CD4-positive, alpha-beta T cell (primary cell): Measurements from ENCODE around the gene DEDD2. TPM values are rescaled to one million over a fixed set of nuclear protein-coding genes. Genes with fewer than 3 reads are reported as not detected.

Experiments
- ATAC-seq: fragments of 200-7000 bp; cut with Tn5 transposase; one replicate; pipeline ENCODE4 v1.10.0; 2022; ENCODE audit warnings: mild to moderate bottlenecking; ENCODE audit not compliant: poor library complexity
- CTCF ChIA-PET: fragments of 350-600 bp; sonication (Branson Sonifier 250); formaldehyde crosslinking; loops from one replicate; lab custom pipeline; 2021; ENCODE audit warnings: antibody characterized with exemption, inconsistent platforms; lab: Charles Lee
- POLR2A ChIA-PET: fragments of 350-600 bp; sonication (Branson Sonifier 250); formaldehyde crosslinking; loops from one replicate; lab custom pipeline; 2021; ENCODE audit warnings: antibody characterized with exemption, inconsistent platforms; lab: Charles Lee
- DNase-seq, 14 experiments: peaks; one replicate each; pipeline ENCODE4 v3.0.0-alpha.2; 2013 to 2020; ENCODE audit warnings: mixed read lengths in 2 of 14
- H3K27ac ChIP-seq, 2 donors: one replicate each; pipeline versions ENCODE4 v1.5.1 to v1.7.0; 2013; ENCODE audit warnings: low read length in 2 of 2, low read depth in 1 of 2, mild to moderate bottlenecking in 1 of 2
- H3K27me3 ChIP-seq, 2 experiments: 1 replicate in 1 of 2; 2 replicates in 1 of 2; pipeline versions ENCODE4 v1.6.1 to v1.7.0; 2013; ENCODE audit warnings: low read length in 2 of 2, control low read depth in 1 of 2, mild to moderate bottlenecking in 1 of 2, moderate library complexity in 1 of 2; ENCODE audit not compliant: insufficient read depth in 2 of 2, control insufficient read depth in 1 of 2
- H3K36me3 ChIP-seq: one replicate; pipeline ENCODE4 v1.6.1; 2013; ENCODE audit warnings: low read length, control low read depth; ENCODE audit not compliant: insufficient read depth
- H3K4me1 ChIP-seq: one replicate; pipeline ENCODE4 v1.6.1; 2013; ENCODE audit warnings: low read length, control low read depth; ENCODE audit not compliant: insufficient read depth
- H3K4me3 ChIP-seq: one replicate; pipeline ENCODE4 v1.5.1; 2013; ENCODE audit warnings: mild to moderate bottlenecking, low read length, moderate library complexity
- H3K9me3 ChIP-seq, 2 experiments: 1 replicate in 1 of 2; 2 replicates in 1 of 2; pipeline versions ENCODE4 v1.6.1 to v1.7.0; 2013; ENCODE audit warnings: low read length in 2 of 2, mild to moderate bottlenecking in 2 of 2, control low read depth in 1 of 2, moderate library complexity in 1 of 2; ENCODE audit not compliant: control insufficient read depth in 1 of 2, insufficient read depth in 1 of 2
- H3K27ac Mint-ChIP-seq: one replicate; pipeline ENCODE4 v1.8.0; 2020; ENCODE audit warnings: mixed read lengths
- H3K27me3 Mint-ChIP-seq: one replicate; pipeline ENCODE4 v1.8.0; 2021; ENCODE audit warnings: mixed read lengths
- H3K36me3 Mint-ChIP-seq: one replicate; pipeline ENCODE4 v1.8.0; 2021; ENCODE audit warnings: low read depth, mixed read lengths
- H3K4me1 Mint-ChIP-seq: one replicate; pipeline ENCODE4 v1.8.0; 2021; ENCODE audit warnings: low read depth, mixed read lengths
- H3K4me3 Mint-ChIP-seq: one replicate; pipeline ENCODE4 v1.8.0; 2020; ENCODE audit warnings: mild to moderate bottlenecking, mixed read lengths
- H3K9me3 Mint-ChIP-seq: one replicate; pipeline ENCODE4 v1.8.0; 2020; ENCODE audit warnings: mixed read lengths
- intact Hi-C, 2 experiments: fragments of 100-400 bp; cut with DNase I in 1 of 2; cut with micrococcal nuclease in 1 of 2; formaldehyde crosslinking; loops; one replicate each; pipeline versions ENCODE4 v1.15.1 to v1.9.0; 2023 to 2025; cut with DNase I, micrococcal nuclease
- total RNA-seq, 174 experiments: library from RNA in 2 of 174; stranded (reverse) in 2 of 174; gene quantifications; one replicate each; pipeline ENCODE4 v1.2.3 and lab custom pipeline; 2021 to 2026
- TF ChIP-seq, protein P1 (sequence below): fragments of 200-600 bp; IDR thresholded peaks from one replicate; pipeline ENCODE4 v1.8.0; 2022; ENCODE audit warnings: antibody characterized with exemption, mild to moderate bottlenecking

DEDD2 gene
- total RNA-seq, 2 experiments from 2014 or later = 96.5 to 103 TPM

DNA sequence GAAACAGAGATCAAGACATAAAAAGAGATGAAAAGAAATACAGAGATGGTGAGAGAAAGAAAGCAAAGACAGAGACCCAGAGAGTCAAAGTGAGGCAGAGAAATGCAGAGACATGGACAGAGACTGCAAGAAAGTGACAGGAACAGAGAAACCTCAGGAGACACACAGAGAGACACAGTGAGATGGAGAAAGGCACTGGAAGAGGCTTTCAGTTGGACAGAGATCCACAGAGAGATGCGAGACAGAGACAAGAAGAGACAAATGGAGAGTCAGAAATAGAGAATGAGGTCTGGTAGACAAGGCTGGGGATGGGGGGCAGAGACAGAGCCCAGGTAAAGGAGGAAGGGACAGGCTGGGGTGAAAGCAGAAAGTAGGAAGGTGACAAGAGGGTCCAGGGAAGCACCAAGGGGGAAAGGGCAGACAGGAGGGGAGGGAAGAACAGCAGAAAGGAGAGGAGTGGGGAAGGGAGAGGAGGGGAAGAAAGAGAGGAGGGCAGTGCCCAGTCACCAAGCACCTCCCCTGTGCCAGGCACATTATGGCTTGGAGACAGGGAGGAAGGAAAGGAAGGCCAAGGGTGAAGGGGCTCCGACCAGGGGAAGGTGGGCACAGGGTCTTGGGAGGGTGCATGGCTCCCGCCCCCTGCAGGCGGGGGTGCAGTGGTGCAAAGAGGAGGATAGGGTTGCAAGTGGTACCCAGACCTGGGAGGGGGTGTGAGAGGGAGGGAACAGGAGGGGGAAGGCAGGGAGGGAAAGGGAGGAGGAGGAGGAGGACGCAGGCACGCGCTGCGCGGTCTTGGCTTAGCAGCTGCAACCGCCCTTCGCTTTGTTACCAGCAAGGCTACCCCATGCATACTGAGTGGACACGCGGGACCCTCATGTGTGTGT, 38.4 kb downstream of the DEDD2 start:
- no peak overlapping the region for H3K4me3 Mint-ChIP-seq
- intact Hi-C loops = loop anchor here (5.0 kb wide), 1 partner anchor 38 kb away; the partner anchor contains the start of gene DEDD2 (in 2 of the 2)
- CTCF ChIA-PET = no interaction called here

DNA sequence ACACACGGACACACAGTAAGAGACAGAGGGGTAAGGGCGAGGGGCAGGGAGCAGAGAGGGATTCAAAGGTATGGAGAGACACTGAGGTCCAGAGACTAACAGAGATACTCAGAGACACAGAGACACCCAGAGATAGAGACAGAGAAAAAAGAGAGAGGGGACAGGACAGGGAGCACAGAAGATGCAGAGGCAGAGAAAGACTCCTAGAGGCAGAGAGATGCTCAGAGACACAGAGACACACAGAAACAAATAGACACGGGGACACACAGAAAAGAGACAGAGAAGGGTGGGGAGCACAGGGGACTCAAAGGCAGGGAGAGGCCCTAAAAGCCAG, 39.8 kb downstream of the DEDD2 start:
- ChIA-PET CTCF (interaction anchor here (1.1 to 2.7 kb wide), 10 partner anchors 8 to 263 kb away, joined by 3 to 9 read pairs (median 3); partner anchors contain the start of gene GSK3A), POLR2A (interaction anchor here (1.1 to 2.5 kb wide), 5 partner anchors 8 to 65 kb away, joined by 3 to 19 read pairs (median 11); partner anchors contain the start of gene GSK3A)
- TF ChIP-seq, protein P1, sequence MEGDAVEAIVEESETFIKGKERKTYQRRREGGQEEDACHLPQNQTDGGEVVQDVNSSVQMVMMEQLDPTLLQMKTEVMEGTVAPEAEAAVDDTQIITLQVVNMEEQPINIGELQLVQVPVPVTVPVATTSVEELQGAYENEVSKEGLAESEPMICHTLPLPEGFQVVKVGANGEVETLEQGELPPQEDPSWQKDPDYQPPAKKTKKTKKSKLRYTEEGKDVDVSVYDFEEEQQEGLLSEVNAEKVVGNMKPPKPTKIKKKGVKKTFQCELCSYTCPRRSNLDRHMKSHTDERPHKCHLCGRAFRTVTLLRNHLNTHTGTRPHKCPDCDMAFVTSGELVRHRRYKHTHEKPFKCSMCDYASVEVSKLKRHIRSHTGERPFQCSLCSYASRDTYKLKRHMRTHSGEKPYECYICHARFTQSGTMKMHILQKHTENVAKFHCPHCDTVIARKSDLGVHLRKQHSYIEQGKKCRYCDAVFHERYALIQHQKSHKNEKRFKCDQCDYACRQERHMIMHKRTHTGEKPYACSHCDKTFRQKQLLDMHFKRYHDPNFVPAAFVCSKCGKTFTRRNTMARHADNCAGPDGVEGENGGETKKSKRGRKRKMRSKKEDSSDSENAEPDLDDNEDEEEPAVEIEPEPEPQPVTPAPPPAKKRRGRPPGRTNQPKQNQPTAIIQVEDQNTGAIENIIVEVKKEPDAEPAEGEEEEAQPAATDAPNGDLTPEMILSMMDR = no peak
- no peak overlapping the region for H3K27ac Mint-ChIP-seq
- no peaks in the 10 kb centered on the region for H3K36me3 ChIP-seq
- peaks cover 35% of the 10 kb centered on the region for H3K4me1 ChIP-seq
- H3K4me1 Mint-ChIP-seq = peaks cover 30% of the 10 kb centered on the region
- H3K36me3 Mint-ChIP-seq = no peaks in the 10 kb centered on the region
- no peak overlapping the region for H3K27ac ChIP-seq
- H3K27me3 Mint-ChIP-seq = peaks cover 35% of the 10 kb centered on the region
- intact Hi-C loops = loop anchor here (5.0 kb wide), 1 partner anchor 40 kb away; the partner anchor contains the start of gene DEDD2 (in 2 of the 2)
- no peaks in the 10 kb centered on the region for H3K9me3 ChIP-seq
- ATAC-seq = no peak
- DNase-seq = no peak
- H3K9me3 Mint-ChIP-seq = no peaks in the 10 kb centered on the region
- no peak overlapping the region for H3K4me3 Mint-ChIP-seq
- H3K27me3 ChIP-seq = peaks cover 36 to 37% of the 10 kb centered on the region in 2 experiments
- no peak overlapping the region for H3K4me3 ChIP-seq

More for the DNA sequence above, 38.4 kb downstream of the DEDD2 start:
- Histone ChIP-seq H3K27ac (no peak overlapping the region), H3K27me3 (peaks cover 36 to 37% of the 10 kb centered on the region in 2 experiments), H3K4me1 (peaks cover 48% of the 10 kb centered on the region), H3K9me3 (no peaks in the 10 kb centered on the region), H3K4me3 (no peak overlapping the region), H3K36me3 (no peaks in the 10 kb centered on the region)
- POLR2A ChIA-PET = no interaction called here
- no peak overlapping the region for H3K27ac Mint-ChIP-seq
- TF ChIP-seq, protein P1 = peak; percentile 29
- H3K9me3 Mint-ChIP-seq = no peaks in the 10 kb centered on the region
- DNase-seq (peak in 3 of 14 experiments; percentile 28 to 57 (median 55)), ATAC-seq (peak; percentile 24)
- no peaks in the 10 kb centered on the region for H3K36me3 Mint-ChIP-seq
- H3K27me3 Mint-ChIP-seq = peaks cover 32% of the 10 kb centered on the region
- H3K4me1 Mint-ChIP-seq = peaks cover 41% of the 10 kb centered on the region

DNA sequence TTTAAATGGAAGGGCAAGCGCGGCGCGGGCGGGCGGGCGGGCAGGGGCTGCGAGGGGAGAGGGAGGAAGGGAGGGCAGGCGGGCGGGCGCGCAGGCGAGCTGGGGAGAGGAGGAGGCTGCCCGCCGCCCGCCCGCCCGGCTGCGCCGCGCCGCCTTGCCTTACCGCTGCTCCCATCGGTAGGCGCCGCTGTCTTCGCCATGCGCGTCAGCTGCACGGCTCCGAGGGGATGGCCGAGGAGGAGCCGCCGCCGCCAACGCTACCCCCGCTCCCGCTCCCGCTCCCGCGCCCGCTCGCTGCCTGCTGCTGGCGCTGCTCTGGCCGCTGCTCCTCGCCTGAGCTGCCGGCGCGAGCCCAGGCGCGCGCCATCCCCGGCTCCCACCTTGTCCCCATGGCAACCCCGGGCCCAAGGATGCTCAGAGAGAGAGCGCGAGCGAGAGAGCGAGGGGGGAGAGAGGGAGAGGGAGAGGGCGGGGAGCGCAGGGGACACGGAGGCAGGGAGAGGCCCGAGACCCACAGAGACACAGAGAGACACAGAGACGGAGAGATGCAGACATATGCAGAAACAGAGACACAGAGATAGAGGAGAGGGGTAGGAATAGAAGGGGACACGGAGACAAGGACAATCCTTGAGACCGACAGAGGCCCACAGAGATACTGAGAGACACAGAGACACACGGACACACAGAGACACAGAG, 40.3 kb downstream of the DEDD2 start:
- Mint-ChIP-seq H3K36me3 (no peaks in the 10 kb centered on the region), H3K4me1 (peaks cover 25% of the 10 kb centered on the region), H3K9me3 (no peaks in the 10 kb centered on the region), H3K27ac (no peak overlapping the region), H3K4me3 (no peak overlapping the region), H3K27me3 (peaks cover 35% of the 10 kb centered on the region)
- TF ChIP-seq, protein P1 = peak; percentile 35
- peaks cover 34% of the 10 kb centered on the region for H3K4me1 ChIP-seq
- POLR2A ChIA-PET = interaction anchor here (0.9 to 2.5 kb wide), 10 partner anchors 8 to 68 kb away, joined by 3 to 19 read pairs (median 4); partner anchors contain the start of gene GSK3A
- peak; percentile 95 for ATAC-seq
- H3K27me3 ChIP-seq = peaks cover 36 to 37% of the 10 kb centered on the region in 2 experiments
- no peak overlapping the region for H3K27ac ChIP-seq
- DNase-seq = peak; percentile 61 to 91 (median 72)
- H3K36me3 ChIP-seq = no peaks in the 10 kb centered on the region
- H3K9me3 ChIP-seq = no peaks in the 10 kb centered on the region
- intact Hi-C loops = loop anchor here (5.0 kb wide), 1 partner anchor 40 kb away; the partner anchor contains the start of gene DEDD2 (in 2 of the 2)
- H3K4me3 ChIP-seq = peak overlapping the region; percentile 56
- CTCF ChIA-PET = interaction anchor here (0.7 to 2.7 kb wide), 16 partner anchors 9 to 263 kb away, joined by 3 to 9 read pairs (median 4); partner anchors contain the start of genes GSK3A and POU2F2
